Activated T-helper 2 cell treated with anti-CD3 and anti-CD28 coated beads, Interferon-gamma antibody, Interleukin-2, Interleukin-4, amounts not matched to agents 10 μg/mL and 5 μg/mL and 100 μg/mL, durations not matched to agents 14 hours and 24 hours and 36 hours (primary cell): ENCODE results near the gene PAGR1. TPM values are rescaled to one million over a fixed set of nuclear protein-coding genes. Genes with fewer than 3 reads are reported as not detected.

ENCODE experiments used
- DNase-seq: peaks from one replicate; pipeline ENCODE4 v3.0.0; 2021; ENCODE audit warnings: low spot score
- H3K27ac Mint-ChIP-seq: one replicate; pipeline ENCODE4 v1.8.0; 2021; ENCODE audit warnings: mixed read lengths
- H3K27me3 Mint-ChIP-seq: one replicate; pipeline ENCODE4 v1.8.0; 2021; ENCODE audit warnings: low read depth, mixed read lengths
- H3K36me3 Mint-ChIP-seq: one replicate; pipeline ENCODE4 v1.8.0; 2021; ENCODE audit warnings: low read depth, mixed read lengths
- H3K4me1 Mint-ChIP-seq: one replicate; pipeline ENCODE4 v1.8.0; 2021; ENCODE audit warnings: low read depth, mixed read lengths
- H3K4me3 Mint-ChIP-seq: one replicate; pipeline ENCODE4 v1.8.0; 2021; ENCODE audit warnings: low read depth, mild to moderate bottlenecking, moderate library complexity, mixed read lengths
- H3K9me3 Mint-ChIP-seq: one replicate; pipeline ENCODE4 v1.8.0; 2021; ENCODE audit warnings: mixed read lengths
- intact Hi-C: fragments of 100-400 bp; cut with micrococcal nuclease; formaldehyde crosslinking; loops from one replicate; pipeline ENCODE4 v1.15.1; 2023
- total RNA-seq: library from RNA; stranded (reverse); gene quantifications from 2 replicates; pipeline ENCODE4 v1.2.3, GENCODE V29; 2022

The PAGR1 gene
- total RNA-seq, 1 donor from 2014 or later, result 29.5 TPM

- intact Hi-C loops, result loop anchor here (1.0 to 10.0 kb wide), 7 partner anchors 14 to 570 kb away; partner anchors contain the start of genes C16orf54, CDIPT, KCTD13 and KIF22
- Mint-ChIP-seq H3K4me3 (peak overlapping the region; percentile 100), H3K27ac (peak overlapping the region; percentile 100), H3K4me1 (peaks cover 24% of the 10 kb centered on the region), H3K27me3 (no peaks in the 10 kb centered on the region), H3K36me3 (peaks cover 69% of the 10 kb centered on the region), H3K9me3 (no peaks in the 10 kb centered on the region)
- no peak for DNase-seq
Observed at GRCh38 chr16:29804455-29805231, 11.3 kb upstream of the PAGR1 start.

GRCh38 chr16:29805232-29806098 is 10.5 kb upstream of the PAGR1 start:
- Mint-ChIP-seq H3K27ac (peak overlapping the region; percentile 100), H3K4me1 (peaks cover 31% of the 10 kb centered on the region), H3K27me3 (no peaks in the 10 kb centered on the region), H3K36me3 (peaks cover 72% of the 10 kb centered on the region), H3K4me3 (peak overlapping the region; percentile 100), H3K9me3 (no peaks in the 10 kb centered on the region)
- peak; percentile 97 for DNase-seq
- intact Hi-C loops, result loop anchor here (1.0 to 10.0 kb wide), 7 partner anchors 15 to 569 kb away; partner anchors contain the start of genes C16orf54, CDIPT, KCTD13 and KIF22

GRCh38 chr16:29806099-29806579 is 9.8 kb upstream of the PAGR1 start, which contains the start of gene MAZ:
Gene MAZ, plus strand, starts transcription at chr16:29806529. Its CDS starts 173 bp downstream, at chr16:29806702.
- peak within 1 kb of the TSS; percentile 100 for H3K27ac Mint-ChIP-seq
- H3K4me3 Mint-ChIP-seq, result peak within 1 kb of the TSS; percentile 100
- no peaks in the 10 kb centered on the region for H3K9me3 Mint-ChIP-seq
- no peak for DNase-seq
- H3K4me1 Mint-ChIP-seq, result peaks cover 37% of the 10 kb centered on the region
- H3K27me3 Mint-ChIP-seq, result no peaks in the 10 kb centered on the region
- H3K36me3 Mint-ChIP-seq, result peaks cover 73% of the 10 kb centered on the region
- intact Hi-C loops, result loop anchor here (5.0 to 10.0 kb wide), 4 partner anchors 59 to 569 kb away; partner anchors contain the start of genes C16orf54, MYL11 and TBC1D10B

DNA sequence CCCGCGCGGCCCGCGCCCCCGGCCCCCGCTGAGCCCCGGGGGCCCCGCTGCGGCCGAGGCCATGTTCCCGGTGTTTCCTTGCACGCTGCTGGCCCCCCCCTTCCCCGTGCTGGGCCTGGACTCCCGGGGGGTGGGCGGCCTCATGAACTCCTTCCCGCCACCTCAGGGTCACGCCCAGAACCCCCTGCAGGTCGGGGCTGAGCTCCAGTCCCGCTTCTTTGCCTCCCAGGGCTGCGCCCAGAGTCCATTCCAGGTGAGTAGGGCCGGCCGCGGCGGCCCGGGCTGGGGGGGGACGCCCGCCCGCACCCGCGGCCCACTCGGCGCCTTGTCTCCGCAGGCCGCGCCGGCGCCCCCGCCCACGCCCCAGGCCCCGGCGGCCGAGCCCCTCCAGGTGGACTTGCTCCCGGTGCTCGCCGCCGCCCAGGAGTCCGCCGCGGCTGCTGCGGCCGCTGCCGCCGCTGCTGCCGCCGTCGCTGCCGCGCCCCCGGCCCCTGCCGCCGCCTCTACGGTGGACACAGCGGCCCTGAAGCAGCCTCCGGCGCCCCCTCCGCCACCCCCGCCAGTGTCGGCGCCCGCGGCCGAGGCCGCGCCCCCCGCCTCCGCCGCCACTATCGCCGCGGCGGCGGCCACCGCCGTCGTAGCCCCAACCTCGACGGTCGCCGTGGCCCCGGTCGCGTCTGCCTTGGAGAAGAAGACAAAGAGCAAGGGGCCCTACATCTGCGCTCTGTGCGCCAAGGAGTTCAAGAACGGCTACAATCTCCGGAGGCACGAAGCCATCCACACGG is 9.1 kb upstream of the PAGR1 start:
- Mint-ChIP-seq H3K36me3 (peaks cover 67% of the 10 kb centered on the region), H3K4me3 (peak overlapping the region; percentile 90), H3K9me3 (no peaks in the 10 kb centered on the region), H3K27ac (peak overlapping the region; percentile 93), H3K27me3 (no peaks in the 10 kb centered on the region), H3K4me1 (peaks cover 40% of the 10 kb centered on the region)
- intact Hi-C loops, result loop anchor here (5.0 to 10.0 kb wide), 4 partner anchors 60 to 568 kb away; partner anchors contain the start of genes C16orf54, MYL11 and TBC1D10B
- DNase-seq, result peak; percentile 59

- peak overlapping the region; percentile 93 for H3K27ac Mint-ChIP-seq
- peaks cover 41% of the 10 kb centered on the region for H3K4me1 Mint-ChIP-seq
- H3K9me3 Mint-ChIP-seq, result no peaks in the 10 kb centered on the region
- no peaks in the 10 kb centered on the region for H3K27me3 Mint-ChIP-seq
- peaks cover 62% of the 10 kb centered on the region for H3K36me3 Mint-ChIP-seq
- peak; percentile 90 for DNase-seq
- intact Hi-C loops, result loop anchor here (1.0 to 10.0 kb wide), 7 partner anchors 9 to 567 kb away; partner anchors contain the start of genes C16orf54, MVP, MYL11 and PAGR1
- H3K4me3 Mint-ChIP-seq, result peak overlapping the region; percentile 90
Observed at GRCh38 chr16:29807426-29808218, 8.3 kb upstream of the PAGR1 start.

GRCh38 chr16:29808219-29808900 is 7.6 kb upstream of the PAGR1 start:
- intact Hi-C loops, result loop anchor here (1.0 to 10.0 kb wide), 7 partner anchors 8 to 566 kb away; partner anchors contain the start of genes C16orf54, MVP, MYL11 and PAGR1
- Mint-ChIP-seq H3K36me3 (peaks cover 55% of the 10 kb centered on the region), H3K27ac (peak overlapping the region; percentile 93), H3K27me3 (peaks cover 1% of the 10 kb centered on the region), H3K4me1 (peaks cover 41% of the 10 kb centered on the region), H3K4me3 (peak overlapping the region; percentile 90), H3K9me3 (no peaks in the 10 kb centered on the region)
- DNase-seq, result no peak

- H3K9me3 Mint-ChIP-seq, result no peaks in the 10 kb centered on the region
- intact Hi-C loops, result loop anchor here (5.0 to 10.0 kb wide), 4 partner anchors 62 to 566 kb away; partner anchors contain the start of genes C16orf54, MYL11 and TBC1D10B
- H3K4me1 Mint-ChIP-seq, result peaks cover 38% of the 10 kb centered on the region
- H3K36me3 Mint-ChIP-seq, result peaks cover 46% of the 10 kb centered on the region
- H3K27ac Mint-ChIP-seq, result peak overlapping the region; percentile 93
- DNase-seq, result no peak
- H3K27me3 Mint-ChIP-seq, result peaks cover 1% of the 10 kb centered on the region
- H3K4me3 Mint-ChIP-seq, result peak overlapping the region; percentile 90
Observed at GRCh38 chr16:29809031-29809747, 6.8 kb upstream of the PAGR1 start.

DNA sequence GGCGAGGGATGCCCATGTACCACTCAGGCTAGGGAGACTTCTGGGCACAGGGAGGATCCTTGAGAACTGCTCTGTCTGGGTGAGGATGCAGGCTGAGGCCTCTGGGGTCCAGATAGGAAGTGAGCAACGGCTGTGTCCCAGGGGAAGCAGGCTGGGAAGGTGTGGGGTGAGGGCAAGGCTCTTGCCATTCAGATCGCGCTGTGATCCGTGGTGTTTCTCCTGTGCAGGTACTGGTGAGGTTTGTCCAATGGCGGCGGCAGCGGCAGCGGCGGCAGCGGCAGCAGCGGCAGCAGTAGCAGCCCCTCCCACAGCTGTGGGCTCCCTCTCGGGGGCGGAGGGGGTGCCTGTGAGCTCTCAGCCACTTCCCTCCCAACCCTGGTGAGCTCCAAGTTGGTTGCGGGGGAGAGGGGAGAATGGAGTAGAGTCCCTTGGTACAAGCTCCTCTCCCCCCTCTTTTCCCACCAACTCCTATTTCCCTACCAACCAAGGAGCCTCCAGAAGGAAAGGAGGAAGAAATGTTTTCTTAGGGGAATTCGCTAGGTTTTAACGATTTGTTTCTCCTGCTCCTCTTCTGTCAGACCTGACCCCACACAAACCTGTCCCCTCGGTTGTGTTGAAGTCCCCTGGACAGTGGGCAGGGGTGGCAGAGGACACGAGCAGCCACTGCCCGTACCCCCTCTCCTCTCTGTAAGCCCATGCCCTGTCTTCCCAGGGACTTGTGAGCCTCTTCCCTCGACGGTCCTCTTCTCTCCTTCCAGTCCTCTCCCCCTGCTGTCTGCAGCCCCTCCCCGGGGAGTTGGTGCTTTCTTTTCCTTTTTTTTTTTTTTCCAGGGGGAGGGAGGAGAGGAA is 5.9 kb upstream of the PAGR1 start:
- Mint-ChIP-seq H3K9me3 (no peaks in the 10 kb centered on the region), H3K4me3 (peak overlapping the region; percentile 76), H3K4me1 (peaks cover 40% of the 10 kb centered on the region), H3K27ac (peak overlapping the region; percentile 60), H3K27me3 (peaks cover 1% of the 10 kb centered on the region), H3K36me3 (peaks cover 41% of the 10 kb centered on the region)
- DNase-seq, result no peak
- intact Hi-C loops, result loop anchor here (5.0 to 10.0 kb wide), 4 partner anchors 63 to 565 kb away; partner anchors contain the start of genes C16orf54, MYL11 and TBC1D10B

DNA sequence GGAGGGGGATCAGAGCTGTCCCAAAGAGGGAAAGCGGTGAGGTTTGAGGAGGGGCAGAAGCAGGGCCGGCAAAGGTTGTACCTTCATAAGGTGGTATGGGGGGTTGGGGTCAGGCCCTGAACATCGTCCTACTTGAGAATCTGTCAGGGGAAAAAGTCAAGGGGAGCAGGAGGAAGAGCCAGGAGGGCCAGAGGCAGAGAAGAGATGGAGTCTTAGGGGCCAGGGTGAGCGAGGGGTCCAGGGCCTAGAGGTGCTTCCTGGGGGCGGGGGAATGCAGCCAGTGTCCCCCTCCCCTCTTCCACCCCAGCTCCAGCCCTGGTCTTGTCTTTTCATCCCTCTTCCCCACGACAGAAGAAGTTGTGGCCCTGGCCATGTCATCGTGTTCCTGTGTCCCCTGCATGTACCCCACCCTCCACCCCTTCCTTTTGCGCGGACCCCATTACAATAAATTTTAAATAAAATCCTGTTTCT is 5.2 kb upstream of the PAGR1 start:
- Mint-ChIP-seq H3K4me3 (peak overlapping the region; percentile 76), H3K36me3 (peaks cover 38% of the 10 kb centered on the region), H3K27ac (peak overlapping the region; percentile 45), H3K9me3 (no peaks in the 10 kb centered on the region), H3K4me1 (peaks cover 43% of the 10 kb centered on the region), H3K27me3 (peaks cover 1% of the 10 kb centered on the region)
- intact Hi-C loops, result no loop called here
- DNase-seq, result no peak
